ENCODE data around the gene SLC12A7.
"Not testable (repeated sequence)": the region's sequence is repeated elsewhere in the genome, so short reads cannot be mapped to it uniquely, and the experiment has no call there.

Gene SLC12A7

GRCh38 chr5:1128977-1129710 is 17.3 kb upstream of the SLC12A7 start:
- FAIRE-seq (no peak), DNase-seq (ENCODE audit: extremely low spot score, insufficient read length, low read depth) (no peak)

GRCh38 chr5:1127959-1128785 is 16.3 kb upstream of the SLC12A7 start:
- no peak for FAIRE-seq
- DNase-seq (ENCODE audit: extremely low spot score, insufficient read length, low read depth): no peak

GRCh38 chr5:1125695-1126094 is 13.8 kb upstream of the SLC12A7 start:
- not testable (repeated sequence) for DNase-seq (ENCODE audit: extremely low spot score, insufficient read length, low read depth); FAIRE-seq

GRCh38 chr5:1125030-1125357 is 13.1 kb upstream of the SLC12A7 start:
- FAIRE-seq: no peak
- DNase-seq (ENCODE audit: extremely low spot score, insufficient read length, low read depth): no peak

GRCh38 chr5:1124205-1125029 is 12.6 kb upstream of the SLC12A7 start:
- FAIRE-seq: no peak
- DNase-seq (ENCODE audit: extremely low spot score, insufficient read length, low read depth): no peak

- FAIRE-seq (no peak), DNase-seq (ENCODE audit: extremely low spot score, insufficient read length, low read depth) (no peak)
Observed at GRCh38 chr5:1123418-1124147, 11.7 kb upstream of the SLC12A7 start.

- no peak for DNase-seq (ENCODE audit: extremely low spot score, insufficient read length, low read depth)
Observed at GRCh38 chr5:1122511-1123294, 10.8 kb upstream of the SLC12A7 start.

GRCh38 chr5:1121891-1122290 is 10.0 kb upstream of the SLC12A7 start:
- DNase-seq (ENCODE audit: extremely low spot score, insufficient read length, low read depth) (no peak), FAIRE-seq (no peak)

More at GRCh38 chr5:1122511-1123294, 10.8 kb upstream of the SLC12A7 start:
- no peak for FAIRE-seq

GRCh38 chr5:1121044-1121443 is 9.2 kb upstream of the SLC12A7 start:
- DNase-seq (ENCODE audit: extremely low spot score, insufficient read length, low read depth) (no peak), FAIRE-seq (no peak)

- no peak for FAIRE-seq
- no peak for DNase-seq (ENCODE audit: extremely low spot score, insufficient read length, low read depth)
Observed at GRCh38 chr5:1120236-1120999, 8.6 kb upstream of the SLC12A7 start.

GRCh38 chr5:1119312-1119831 is 7.5 kb upstream of the SLC12A7 start:
- FAIRE-seq: no peak
- DNase-seq (ENCODE audit: extremely low spot score, insufficient read length, low read depth): no peak

GRCh38 chr5:1118738-1119137 is 6.9 kb upstream of the SLC12A7 start:
- FAIRE-seq (no peak), DNase-seq (ENCODE audit: extremely low spot score, insufficient read length, low read depth) (no peak)

GRCh38 chr5:1118231-1118698 is 6.4 kb upstream of the SLC12A7 start:
- FAIRE-seq (no peak), DNase-seq (ENCODE audit: extremely low spot score, insufficient read length, low read depth) (no peak)

- FAIRE-seq (no peak), DNase-seq (ENCODE audit: extremely low spot score, insufficient read length, low read depth) (no peak)
Observed at GRCh38 chr5:1116977-1117376, 5.1 kb upstream of the SLC12A7 start.

GRCh38 chr5:1116109-1116740 is 4.4 kb upstream of the SLC12A7 start:
- FAIRE-seq: no peak
- no peak for DNase-seq (ENCODE audit: extremely low spot score, insufficient read length, low read depth)

- FAIRE-seq (no peak), DNase-seq (ENCODE audit: extremely low spot score, insufficient read length, low read depth) (no peak)
Observed at GRCh38 chr5:1115123-1115815, 3.4 kb upstream of the SLC12A7 start.

Data from GM18507 (cell line).